Spleen (tissue), 7 donors: ENCODE measurements around the gene CHEK1.

Source experiments
- CTCF ChIP-seq, 11 experiments: fragments of 200-600 bp in 7 of 11; fragments of 450-650 bp in 4 of 11; sonication (generic) in 4 of 11; IDR thresholded peaks in 8 of 11; conservative IDR thresholded peaks in 3 of 11; 1 replicate in 7 of 11; 2 replicates in 4 of 11; pipeline versions ENCODE4 v1.4.0 to v1.8.0; 2016 to 2021; ENCODE audit warnings: antibody characterized with exemption in 11 of 11, inconsistent platforms in 4 of 11, mild to moderate bottlenecking in 1 of 11
- POLR2A ChIP-seq, 3 donors: fragments of 450-650 bp; IDR thresholded peaks; one replicate each; pipeline ENCODE4 v1.5.1; 2017; ENCODE audit warnings: antibody characterized with exemption in 3 of 3, mild to moderate bottlenecking in 1 of 3
- donor health status: DM: no; HTN: no; CAD: no; lungs with moderate emphysema.
- donor health status: DM: no; HTN: no; CAD: no.
- donor health status: DM: no; HTN: no; CAD: no.

- TF ChIP-seq CTCF (IDR thresholded peaks at IDR 0.05 in 8 of 11, conservative IDR thresholded peaks at IDR 0.05 in 3 of 11) (no peak), POLR2A (IDR thresholded peaks at IDR 0.05) (no peak)
Observed at GRCh38 chr11:125690006-125690405, 65.0 kb downstream of the CHEK1 start.
